GM19351 (cell line): ENCODE measurements around the gene CDYL2.
"Not testable (repeated sequence)": the region's sequence is repeated elsewhere in the genome, so short reads cannot be mapped to it uniquely, and the experiment has no call there.

Experiments used
- ATAC-seq: cut with Tn5 transposase; IDR thresholded peaks from one replicate; pipeline ENCODE4 v1.9.1; 2021; ENCODE audit warnings: mild to moderate bottlenecking, moderate library complexity; ENCODE audit not compliant: unreplicated experiment

CDYL2 gene

DNA sequence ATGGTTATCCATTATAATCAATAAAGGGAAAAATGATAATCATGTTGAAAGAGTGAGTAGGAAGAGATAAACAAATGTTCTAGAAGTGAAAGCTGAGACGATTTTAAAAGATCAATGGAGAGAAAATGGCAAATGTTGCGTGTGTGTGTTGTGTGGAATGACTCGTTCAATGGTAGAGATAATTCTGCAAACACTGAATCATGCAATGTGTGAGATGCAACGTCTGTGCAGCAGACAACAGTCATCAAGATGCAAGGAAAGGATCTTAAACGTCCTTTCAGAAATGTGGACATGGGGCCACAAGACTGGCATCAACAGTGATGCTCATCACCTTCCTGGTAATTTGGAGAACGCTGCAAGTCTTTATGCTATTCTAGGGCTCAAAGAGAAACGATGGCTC is 124.4 kb downstream of the CDYL2 start:
- ATAC-seq: no peak

DNA sequence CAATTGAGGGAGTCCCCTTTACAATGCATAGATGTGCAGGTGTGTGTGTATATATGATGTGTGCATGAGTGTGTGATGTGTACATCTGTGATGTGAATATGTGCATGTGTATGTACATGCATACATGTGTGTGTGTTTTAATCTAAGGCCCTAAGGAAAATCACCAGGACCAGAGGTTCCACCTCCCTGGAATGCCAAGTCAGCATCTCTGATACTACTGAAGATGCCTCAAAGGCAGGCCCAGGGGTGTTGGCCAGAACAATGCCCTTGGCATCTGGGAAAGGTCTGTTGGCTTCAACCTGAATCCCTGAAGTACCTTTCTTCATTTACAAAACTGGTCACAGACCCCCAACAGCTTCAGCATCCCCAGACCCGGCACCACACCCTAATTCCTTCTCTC is 129.5 kb downstream of the CDYL2 start:
- no peak for ATAC-seq

DNA sequence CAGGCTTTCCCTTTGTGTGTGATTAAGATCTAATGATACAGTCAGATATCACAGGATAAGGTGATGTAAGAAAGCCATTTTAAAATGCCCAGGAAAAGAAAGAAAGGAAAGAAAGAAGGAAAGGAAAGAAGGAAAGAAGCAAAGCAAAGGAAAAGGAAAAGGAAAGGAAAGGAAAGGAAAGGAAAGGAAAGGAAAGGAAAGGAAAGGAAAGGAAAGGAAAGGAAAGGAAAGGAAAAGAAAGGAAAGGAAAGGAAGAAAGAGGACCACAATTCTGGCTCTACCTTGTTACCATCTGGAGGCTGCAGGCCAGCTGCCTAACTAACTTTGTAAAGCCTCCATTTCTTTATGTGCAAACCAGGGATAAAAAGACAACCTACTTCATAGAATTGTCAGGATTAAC is 132.0 kb downstream of the CDYL2 start:
- ATAC-seq: no peak

- ATAC-seq: peak; percentile 77
These were observed 133.0 kb downstream of the CDYL2 start for GRCh38 chr16:80671281-80671849.

- ATAC-seq: no peak
These were observed 134.1 kb downstream of the CDYL2 start for GRCh38 chr16:80670170-80670865.

DNA sequence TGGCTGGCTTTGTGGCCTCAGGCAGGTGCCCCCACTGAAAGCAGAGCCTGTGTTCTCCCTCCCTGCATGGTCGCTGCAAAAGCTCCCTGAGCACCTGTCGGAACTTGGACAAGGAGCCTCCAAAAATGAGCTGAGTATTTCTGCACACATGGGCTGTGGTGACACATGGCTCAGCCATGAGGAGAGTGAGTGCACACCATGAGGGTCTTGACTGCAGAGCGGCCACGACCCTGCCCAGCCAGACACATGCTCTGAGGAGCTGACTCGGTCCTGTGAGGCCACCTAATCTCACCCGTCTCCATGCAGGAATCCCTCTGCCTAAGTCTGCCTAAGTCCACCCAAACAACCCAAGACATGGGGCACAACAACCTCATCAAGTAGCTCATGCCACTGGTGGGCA is 134.7 kb downstream of the CDYL2 start:
- no peak for ATAC-seq

DNA sequence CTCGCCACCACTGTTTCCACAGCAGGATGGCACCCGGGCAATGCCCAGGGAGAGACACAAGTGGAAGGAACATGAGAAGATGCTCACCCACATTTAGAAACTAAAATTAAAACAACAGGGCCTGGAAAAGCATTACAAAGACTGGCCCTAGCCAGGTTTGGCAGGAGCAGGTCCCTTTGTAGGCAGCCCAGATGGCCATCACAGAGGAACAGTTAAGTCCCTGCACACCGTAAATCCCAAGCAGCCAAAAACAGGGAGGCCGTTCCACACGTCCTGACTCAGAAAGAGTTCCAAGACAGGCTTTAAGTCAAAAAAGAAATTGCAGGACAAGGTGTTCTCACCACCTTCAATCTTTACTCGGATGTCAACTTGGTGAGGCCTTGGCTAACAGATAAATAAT is 136.5 kb downstream of the CDYL2 start:
- ATAC-seq: no peak

DNA sequence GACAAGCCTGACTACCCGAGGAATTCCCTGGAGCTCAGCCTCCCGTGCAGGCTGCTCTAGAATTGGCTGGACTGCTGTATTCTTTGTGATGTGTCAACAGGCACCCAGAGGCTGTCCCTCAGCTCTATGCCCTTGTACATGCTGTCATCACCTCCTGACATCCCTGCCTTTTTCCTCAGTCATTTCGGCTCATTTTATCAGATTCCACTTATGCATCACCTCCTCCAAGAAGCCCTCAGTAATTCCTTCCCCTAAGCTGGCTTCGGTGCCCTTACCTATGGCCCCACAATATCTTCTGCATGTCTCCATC is 137.2 kb downstream of the CDYL2 start:
- no peak for ATAC-seq

GRCh38 chr16:80666378-80667250 is 137.8 kb downstream of the CDYL2 start:
- no peak for ATAC-seq

GRCh38 chr16:80665356-80665755 is 139.0 kb downstream of the CDYL2 start:
- ATAC-seq: no peak

DNA sequence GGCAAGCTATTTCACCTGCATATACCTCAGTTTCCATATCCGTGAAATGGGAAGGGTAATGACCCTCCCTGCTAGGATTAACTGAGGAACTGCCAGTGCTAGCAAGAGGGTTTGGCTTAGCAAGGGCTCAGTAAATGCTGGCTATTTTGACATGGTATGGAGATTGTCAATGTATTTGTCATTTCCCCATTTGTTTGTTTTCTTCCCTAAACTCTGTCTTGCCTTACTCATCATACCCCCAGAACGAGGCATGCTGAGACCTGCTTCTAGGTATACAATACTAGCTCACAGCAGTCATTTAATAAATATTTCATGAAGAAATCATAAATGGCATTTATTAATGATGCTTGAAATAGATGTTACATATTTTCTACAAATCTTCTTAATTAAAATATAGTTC is 139.6 kb downstream of the CDYL2 start:
- no peak for ATAC-seq

GRCh38 chr16:80664226-80664625 is 140.2 kb downstream of the CDYL2 start:
- no peak for ATAC-seq

DNA sequence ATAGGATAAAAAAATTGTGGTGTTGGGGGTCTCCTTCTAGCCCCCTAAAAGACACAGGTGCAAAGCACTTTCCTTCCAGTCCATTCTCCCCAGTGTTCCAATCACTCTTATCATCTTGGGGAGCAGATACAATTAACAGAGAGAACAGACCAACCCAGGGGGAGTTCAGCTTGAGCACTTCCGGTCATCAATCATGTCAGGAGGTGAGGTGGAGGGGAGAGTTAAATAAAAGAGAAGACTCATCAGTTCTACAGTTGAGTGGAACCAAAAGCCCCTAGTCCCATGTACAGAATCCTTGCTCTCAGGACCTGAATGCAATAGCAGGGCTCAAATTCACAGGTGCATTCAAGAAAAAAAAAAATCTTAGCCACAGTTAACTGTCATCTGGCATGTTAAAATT is 141.3 kb downstream of the CDYL2 start:
- ATAC-seq: no peak

GRCh38 chr16:80659865-80660264 is 144.5 kb downstream of the CDYL2 start:
- ATAC-seq: no peak

DNA sequence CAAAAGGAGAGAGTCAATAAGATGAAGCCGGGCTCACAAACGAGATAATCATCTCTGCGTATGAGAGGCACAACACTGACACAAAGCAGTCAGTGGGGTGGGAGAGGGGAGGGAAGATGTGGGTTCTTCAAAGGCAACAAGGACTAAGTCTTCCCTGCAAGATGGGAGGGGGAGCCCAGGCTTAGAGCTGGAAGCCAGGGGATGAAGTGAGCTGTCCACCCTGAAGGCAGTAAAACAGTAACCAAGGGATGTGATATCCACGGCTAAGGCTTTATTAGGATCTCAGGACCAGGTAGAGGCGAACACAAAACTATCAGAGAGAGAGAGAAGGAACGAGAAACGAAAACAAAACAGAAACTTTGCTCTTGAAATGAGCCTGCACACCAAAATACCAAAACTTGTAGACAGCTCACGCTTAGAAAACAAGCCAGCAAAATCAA is 147.7 kb downstream of the CDYL2 start:
- ATAC-seq: peak; percentile 97

DNA sequence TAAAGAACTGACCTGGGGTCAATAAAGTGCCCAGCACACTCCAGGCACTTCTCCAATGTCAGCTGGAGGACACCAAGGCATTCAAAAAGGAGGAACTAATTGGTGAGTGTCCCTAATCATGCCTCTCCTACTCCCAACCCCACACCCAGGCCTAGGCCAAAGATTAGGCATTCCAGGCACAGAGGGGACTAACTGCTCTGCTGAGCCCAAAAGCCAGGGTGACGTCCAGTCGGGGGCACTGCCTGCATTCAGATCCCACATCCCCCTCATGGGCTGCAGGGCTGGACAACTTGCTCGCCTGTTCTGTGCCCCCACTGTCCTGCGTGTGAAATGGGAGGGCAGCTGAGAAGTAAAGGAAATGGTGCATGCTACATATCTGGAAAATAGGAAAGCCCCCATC is 148.2 kb downstream of the CDYL2 start:
- ATAC-seq: no peak

DNA sequence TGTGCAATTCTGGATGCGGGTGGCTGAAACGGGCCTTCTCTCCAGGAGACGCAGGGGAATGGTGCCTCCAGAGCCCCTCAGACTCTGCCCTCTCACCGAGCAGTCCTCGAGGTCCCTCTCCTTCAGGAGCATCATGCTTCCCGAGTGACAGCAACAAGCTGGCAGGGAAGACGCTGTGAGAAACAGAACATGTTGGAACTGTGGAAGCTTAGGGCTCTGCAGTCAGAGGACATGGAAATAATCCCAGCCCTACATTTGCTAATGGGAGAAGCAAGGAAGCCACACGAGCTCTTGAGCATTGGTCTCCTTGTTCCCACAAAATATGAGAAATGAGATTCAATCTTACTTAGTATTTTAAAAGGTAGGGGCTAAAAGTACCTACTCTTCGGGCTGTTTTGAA is 148.6 kb downstream of the CDYL2 start:
- no peak for ATAC-seq

DNA sequence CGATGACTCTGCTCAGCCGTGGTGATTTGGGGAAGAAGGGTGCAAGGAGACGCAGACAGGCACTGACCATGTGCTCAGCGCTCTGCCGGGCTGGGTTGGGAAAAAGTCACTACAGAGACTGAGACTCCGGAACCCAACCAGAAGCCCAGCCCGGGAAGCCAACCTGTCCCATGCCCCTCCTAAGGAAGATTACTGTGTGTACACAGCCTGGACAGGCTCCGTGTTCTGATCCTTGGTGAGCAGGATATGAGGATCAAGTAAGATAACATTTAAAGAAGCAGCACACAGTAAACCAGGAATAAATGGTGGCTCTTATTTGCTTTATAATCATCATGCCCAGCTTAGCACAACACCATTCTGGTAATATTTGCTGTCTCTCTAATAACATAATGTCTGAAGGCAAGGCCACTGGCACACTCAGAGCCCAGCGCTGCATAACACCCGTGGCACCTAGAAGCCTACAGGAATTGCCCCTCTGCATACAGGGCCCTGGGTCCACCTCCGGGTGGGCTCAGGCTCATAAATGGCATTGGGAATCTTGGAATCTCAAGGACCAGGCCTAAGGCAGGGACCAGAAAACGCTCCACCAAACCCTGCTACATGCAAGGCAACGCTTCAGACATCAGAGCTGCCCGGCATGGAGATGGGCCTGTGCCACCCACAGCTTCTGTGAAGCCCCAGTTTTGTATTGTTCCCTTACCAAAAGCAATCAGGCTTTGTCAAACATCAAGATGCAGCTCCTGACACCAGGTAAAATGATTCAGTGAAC is 150.1 kb downstream of the CDYL2 start:
- ATAC-seq: no peak

DNA sequence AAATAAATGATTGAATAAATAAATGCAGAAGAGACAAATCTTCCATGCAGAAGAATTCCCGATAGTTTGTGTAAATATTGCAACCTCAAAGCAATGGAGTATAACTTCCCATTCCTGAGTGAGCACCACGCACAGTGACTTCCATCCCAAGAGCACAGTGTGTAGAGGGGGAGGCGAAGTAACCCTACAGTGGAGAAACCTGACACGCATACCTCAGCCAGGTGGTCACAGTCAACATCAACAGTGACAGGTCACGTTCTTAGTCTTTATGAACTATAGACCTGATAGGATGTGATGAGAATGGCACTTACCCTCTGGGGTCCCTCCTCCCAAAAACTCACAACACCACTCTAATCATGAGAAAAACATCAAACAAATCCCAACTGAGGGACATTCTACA is 152.0 kb downstream of the CDYL2 start:
- no peak for ATAC-seq

GRCh38 chr16:80650281-80650680 is 154.1 kb downstream of the CDYL2 start:
- ATAC-seq: not testable (repeated sequence)

- ATAC-seq: no peak
These were observed 164.1 kb downstream of the CDYL2 start for GRCh38 chr16:80640316-80640715.
